ENCODE data around the gene ATP9B. TPM values are rescaled to one million over a fixed set of nuclear protein-coding genes. Genes with fewer than 3 reads are reported as not detected.
"Not testable (repeated sequence)": the region's sequence is repeated elsewhere in the genome, so short reads cannot be mapped to it uniquely, and the experiment has no call there.

ATP9B gene
- total RNA-seq, 1 donor from 2014 or later, result 18.7 TPM

GRCh38 chr18:79354350-79354749 is 285.2 kb downstream of the ATP9B start:
- DNase-seq (ENCODE audit: low read depth), result no peak

- no peak for DNase-seq (ENCODE audit: low read depth)
Observed at GRCh38 chr18:79355433-79356335, 286.5 kb downstream of the ATP9B start.

GRCh38 chr18:79356435-79356834 is 287.2 kb downstream of the ATP9B start:
- no peak for DNase-seq (ENCODE audit: low read depth)

DNA sequence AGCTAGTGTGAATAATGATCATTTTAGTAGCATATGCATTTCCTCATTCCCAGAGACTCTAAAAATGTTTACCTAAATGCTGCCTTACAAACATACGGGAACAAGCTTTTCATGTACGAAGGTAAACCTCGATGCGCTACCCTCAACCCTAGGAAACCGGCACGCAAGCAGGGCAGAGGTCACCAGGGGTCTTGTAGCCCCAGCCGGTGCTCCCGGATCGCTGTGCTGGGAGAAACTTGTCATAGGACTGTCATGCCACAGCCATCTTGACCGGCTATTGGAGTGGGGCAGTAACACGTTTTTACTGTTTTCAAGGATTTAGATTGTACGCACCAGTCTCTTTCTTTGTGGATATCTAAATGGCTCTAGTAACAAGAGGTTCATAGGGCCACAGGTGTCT is 291.7 kb downstream of the ATP9B start:
- no peak for DNase-seq (ENCODE audit: low read depth)

- DNase-seq (ENCODE audit: low read depth), result no peak
Observed at GRCh38 chr18:79361766-79362522, 292.8 kb downstream of the ATP9B start.

DNA sequence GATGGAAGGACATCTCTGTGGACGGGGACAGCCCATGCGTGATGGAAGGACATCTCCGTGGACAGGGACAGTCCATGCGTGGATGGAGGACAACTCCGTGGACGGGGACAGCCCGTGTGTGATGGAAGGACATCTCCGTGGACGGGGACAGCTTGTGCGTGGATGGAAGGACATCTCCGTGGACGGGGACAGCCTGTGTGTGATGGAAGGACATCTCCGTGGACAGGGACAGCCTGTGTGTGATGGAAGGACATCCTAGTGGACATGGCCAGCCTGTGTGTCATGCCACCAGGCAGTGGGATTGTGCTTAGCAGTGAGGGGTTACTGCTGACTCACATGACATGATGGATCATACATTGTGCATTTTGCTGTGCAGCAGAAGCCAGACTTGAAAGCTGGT is 296.5 kb downstream of the ATP9B start:
- DNase-seq (ENCODE audit: low read depth), result no peak

- DNase-seq (ENCODE audit: low read depth), result no peak
Observed at GRCh38 chr18:79366177-79367094, 297.2 kb downstream of the ATP9B start.

GRCh38 chr18:79367480-79367879 is 298.3 kb downstream of the ATP9B start:
- no peak for DNase-seq (ENCODE audit: low read depth)

DNA sequence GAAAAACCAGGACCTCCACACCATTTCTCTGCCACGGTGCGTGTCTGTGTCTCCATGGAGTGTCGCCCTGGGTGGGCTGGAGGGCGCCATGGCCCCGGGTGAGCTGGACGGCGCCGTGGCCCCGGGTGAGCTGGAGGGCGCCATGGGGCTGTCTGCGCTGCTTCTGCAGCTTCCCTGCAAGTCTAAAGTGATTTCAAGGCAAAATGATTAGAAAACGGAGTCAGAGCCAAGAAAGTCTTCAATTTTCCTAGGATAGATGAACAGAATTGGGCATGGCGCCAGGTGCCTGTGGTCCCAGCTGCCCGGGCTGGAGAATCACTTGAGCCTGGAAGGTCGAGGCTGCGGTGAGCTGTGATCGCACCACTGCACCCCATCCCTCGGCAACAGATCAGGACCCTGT is 298.8 kb downstream of the ATP9B start:
- peak; percentile 28 for DNase-seq (ENCODE audit: low read depth)

DNA sequence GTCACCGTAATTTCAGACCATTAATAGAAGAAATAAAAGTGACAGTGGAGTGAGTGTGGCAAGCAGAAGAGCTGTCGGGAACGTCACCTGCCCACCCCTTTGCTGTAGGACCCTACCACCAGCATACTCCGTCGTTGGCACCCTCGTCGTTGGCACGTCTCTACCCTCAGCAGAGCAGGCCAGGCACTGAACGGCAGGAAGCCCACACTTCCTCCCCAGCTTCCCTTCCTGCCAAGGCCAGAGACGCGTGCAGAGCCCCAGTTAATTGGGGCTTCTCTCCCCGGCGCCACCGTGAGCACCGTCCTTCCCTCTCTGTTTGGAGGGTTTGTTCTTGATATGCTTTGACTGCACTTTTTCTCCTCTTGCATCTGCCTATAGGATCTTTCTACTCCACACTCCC is 299.5 kb downstream of the ATP9B start:
- no peak for DNase-seq (ENCODE audit: low read depth)

- DNase-seq (ENCODE audit: low read depth), result no peak
Observed at GRCh38 chr18:79371561-79372121, 302.4 kb downstream of the ATP9B start.

DNA sequence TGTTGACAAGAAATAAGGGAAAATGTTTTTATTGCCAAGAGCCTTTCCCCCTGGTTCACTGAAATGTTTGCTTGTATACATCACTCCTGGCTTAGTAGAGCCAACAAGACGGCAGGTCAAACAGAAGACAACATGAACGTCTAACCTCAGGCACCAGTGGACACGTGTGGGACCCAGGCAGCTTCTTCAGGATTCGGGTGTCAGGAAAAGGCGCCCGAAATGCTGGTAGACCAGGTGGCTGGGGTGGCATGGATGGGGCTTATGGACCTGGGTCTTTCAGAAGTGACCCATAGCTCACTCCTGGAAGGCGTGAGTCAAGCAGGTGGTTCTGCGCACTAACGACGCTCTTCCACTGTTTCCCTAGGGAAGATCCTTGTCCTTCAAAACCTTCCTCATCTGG is 303.3 kb downstream of the ATP9B start:
- DNase-seq (ENCODE audit: low read depth), result no peak

DNA sequence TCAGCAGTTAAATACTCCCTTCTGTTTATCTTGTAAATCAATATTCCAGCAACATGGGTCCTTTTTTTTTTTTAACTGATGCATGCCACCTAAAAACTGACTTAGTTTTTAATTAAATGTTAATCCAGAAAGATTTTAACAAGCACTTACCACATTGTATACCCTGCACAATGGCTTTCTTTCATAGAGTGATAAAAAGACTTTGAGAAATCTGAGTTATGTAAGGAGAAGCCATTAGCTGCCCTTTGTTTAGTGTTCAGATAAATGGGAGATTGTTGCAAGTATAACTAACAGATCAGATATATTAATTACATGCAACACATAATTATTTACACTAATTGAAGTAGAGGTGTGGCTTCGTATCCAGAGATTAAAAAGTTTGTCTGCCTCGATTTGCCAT is 303.8 kb downstream of the ATP9B start:
- no peak for DNase-seq (ENCODE audit: low read depth)

- DNase-seq (ENCODE audit: low read depth), result no peak
Observed at GRCh38 chr18:79373736-79374135, 304.5 kb downstream of the ATP9B start.

- DNase-seq (ENCODE audit: low read depth), result no peak
Observed at GRCh38 chr18:79374408-79375171, 305.4 kb downstream of the ATP9B start.

GRCh38 chr18:79375441-79376154 is 306.4 kb downstream of the ATP9B start:
- DNase-seq (ENCODE audit: low read depth), result no peak

- DNase-seq (ENCODE audit: low read depth), result not testable (repeated sequence)
Observed at GRCh38 chr18:79376661-79377060, 307.5 kb downstream of the ATP9B start.

GRCh38 chr18:79377187-79377891 is 308.1 kb downstream of the ATP9B start:
- DNase-seq (ENCODE audit: low read depth), result no peak
